ENCODE results near the gene ADSS1. TPM values are rescaled to one million over a fixed set of nuclear protein-coding genes. Genes with fewer than 3 reads are reported as not detected.

ADSS1 gene
- total RNA-seq (10 to 100 TPM in 1 of 7 donors, 1 to 10 TPM in 6; 2.7 to 11.7 (median 8.3) TPM), polyA plus RNA-seq (1 to 10 TPM; 3.0 to 3.7 (median 3.2) TPM)
- long read RNA-seq, donor 1, partial matches to known transcripts: 0 of 2 reads
- long read RNA-seq, donor 1, other reads (novel, unspliced or antisense): 0 of 2 reads
- long read RNA-seq, donor 2, partial matches to known transcripts: 0 of 1 reads
- long read RNA-seq, donor 2, other reads (novel, unspliced or antisense): 0 of 1 reads

DNA sequence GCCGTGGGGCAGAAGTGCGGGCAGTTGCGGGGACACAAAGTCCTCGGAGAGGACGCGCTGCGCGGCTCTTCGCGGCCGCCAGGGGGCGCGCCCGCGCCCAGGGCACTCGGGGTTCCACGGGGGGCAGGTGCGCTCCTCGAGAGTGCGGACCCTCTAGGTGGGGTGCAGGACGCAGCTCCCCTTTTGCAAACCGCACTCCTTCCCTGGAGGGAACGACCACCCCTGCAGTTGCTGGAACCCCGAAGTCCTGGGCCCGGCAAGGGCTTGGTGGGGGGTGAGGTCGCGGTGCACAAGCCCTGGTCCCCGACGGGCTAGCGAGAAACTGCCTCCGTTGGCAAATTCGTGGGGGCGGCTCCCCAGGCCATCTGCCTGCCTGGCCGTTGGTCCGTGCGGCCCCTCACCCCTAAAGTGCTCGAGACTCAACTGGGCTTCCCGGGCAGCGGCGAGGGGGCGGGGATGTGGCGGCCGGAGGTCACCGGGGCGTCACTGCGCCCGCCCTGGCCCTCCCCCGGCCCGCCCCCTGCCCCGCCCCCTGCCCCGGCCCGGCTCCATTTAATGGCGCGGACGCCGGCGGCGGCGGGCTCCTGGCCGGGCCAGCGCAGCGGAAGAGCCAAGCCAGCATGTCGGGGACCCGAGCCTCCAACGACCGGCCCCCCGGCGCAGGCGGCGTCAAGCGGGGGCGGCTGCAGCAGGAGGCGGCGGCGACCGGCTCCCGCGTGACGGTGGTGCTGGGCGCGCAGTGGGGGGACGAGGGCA lies at the start of gene ADSS1:
Gene ADSS1, plus strand, starts transcription at position 579 of the 756 bp plus-strand sequence. Its CDS starts 42 bp downstream, at position 621.
- TF ChIP-seq POLR2AphosphoS5 (IDR thresholded peaks at IDR 0.05) (peak; percentile 6 to 76 (median 31)), CTCF (IDR thresholded peaks at IDR 0.05 in 8 of 11, conservative IDR thresholded peaks at IDR 0.05 in 3 of 11) (peak; percentile 75 to 99 (median 95)), POLR2A (IDR thresholded peaks at IDR 0.05) (no peak)
- peak; percentile 93 for DNase-seq
- Histone ChIP-seq H3K27ac (peak within 1 kb of the TSS in 5 of 8 donors; percentile 57 to 78 (median 68)), H3K9me3 (no peaks in the 10 kb centered on the region), H3K4me1 (peaks cover 5 to 43% (median 25%) of the 10 kb centered on the region in 6 donors), H3K27me3 (replicated peaks in 1 of 7) (peaks cover 0 to 11% (median 0%) of the 10 kb centered on the region in 7 donors), H3K36me3 (peaks cover 0 to 23% (median 8%) of the 10 kb centered on the region in 6 donors), H3K4me3 (peak within 1 kb of the TSS; percentile 57 to 97 (median 78))
- 0 to 1% (median 0%) methylated on average over 6 to 82 of the region's 82 CpGs for WGBS, 5 donors
- intact Hi-C loops (cut with DNase I; ENCODE audit: low total_unique reads): no loop called here

DNA sequence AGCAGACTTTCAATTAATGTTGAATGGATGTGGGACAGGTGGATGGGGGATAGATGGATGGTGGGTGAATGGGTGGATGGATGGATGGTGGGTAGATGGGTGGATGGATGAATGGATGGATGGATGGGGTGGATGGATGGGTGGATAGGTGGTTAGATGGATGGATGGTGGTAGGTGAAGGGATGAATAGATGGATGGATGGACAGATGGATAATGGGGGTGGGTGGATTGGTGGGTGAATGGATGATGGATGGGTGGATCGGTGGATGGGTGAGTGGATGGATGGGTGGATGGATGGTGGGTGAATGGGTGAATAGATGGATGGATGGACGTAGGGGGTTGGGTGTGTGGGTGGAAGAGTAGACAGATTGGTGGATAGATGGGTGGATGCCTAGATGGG lies 48.6 kb upstream of the ADSS1 start:
- peaks cover 0 to 9% (median 0%) of the 10 kb centered on the region in 7 donors for H3K27me3 ChIP-seq (replicated peaks in 1 of 7)
- DNase-seq: no peak
- no peak overlapping the region for H3K4me3 ChIP-seq
- WGBS, 5 donors: 92 to 98% (median 93%) methylated on average over 2 of the region's 2 CpGs
- H3K4me1 ChIP-seq: peaks cover 16 to 42% (median 32%) of the 10 kb centered on the region in 6 donors
- H3K36me3 ChIP-seq: no peaks in the 10 kb centered on the region
- no peak overlapping the region for H3K27ac ChIP-seq
- TF ChIP-seq POLR2AphosphoS5 (IDR thresholded peaks at IDR 0.05): no peak
- no peak for TF ChIP-seq POLR2A (IDR thresholded peaks at IDR 0.05)
- TF ChIP-seq CTCF (IDR thresholded peaks at IDR 0.05 in 8 of 11, conservative IDR thresholded peaks at IDR 0.05 in 3 of 11): no peak
- H3K9me3 ChIP-seq: no peaks in the 10 kb centered on the region
- intact Hi-C loops (cut with DNase I; ENCODE audit: low total_unique reads): no loop called here

DNA sequence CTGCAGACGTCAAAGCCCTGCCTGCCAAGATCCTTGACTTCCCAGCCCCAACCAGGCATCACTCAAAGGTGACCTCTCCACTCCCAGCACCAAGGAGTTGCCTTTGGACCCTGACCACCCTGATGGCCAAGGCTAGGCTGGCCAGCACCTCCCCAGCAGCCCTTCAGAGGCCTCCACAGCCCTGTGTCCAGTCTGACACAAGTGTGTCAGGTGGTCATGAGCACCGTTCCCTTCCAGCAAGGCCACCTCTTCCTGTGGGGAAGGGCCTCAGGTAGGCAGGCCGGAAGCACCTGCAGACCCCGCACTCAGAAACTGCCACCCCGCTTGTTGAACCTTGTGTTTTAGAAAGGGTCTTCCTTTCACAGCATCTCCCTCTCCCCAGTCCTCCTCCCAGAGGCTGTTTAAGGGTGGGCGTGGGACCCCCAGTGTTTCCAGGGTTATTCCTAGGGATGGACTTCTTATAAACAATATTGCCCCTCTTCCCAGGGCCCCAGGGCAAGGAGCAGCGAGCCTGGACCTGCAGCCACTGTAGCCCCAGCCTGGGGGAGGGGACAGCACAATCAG lies 47.8 kb upstream of the ADSS1 start:
- peak; percentile 72 for DNase-seq
- Histone ChIP-seq H3K36me3 (no peaks in the 10 kb centered on the region), H3K9me3 (no peaks in the 10 kb centered on the region), H3K4me1 (peaks cover 23 to 50% (median 39%) of the 10 kb centered on the region in 6 donors), H3K4me3 (no peak overlapping the region), H3K27ac (peak overlapping the region in 1 of 8 donors; percentile 89), H3K27me3 (replicated peaks in 1 of 7) (peaks cover 0 to 9% (median 0%) of the 10 kb centered on the region in 7 donors)
- TF ChIP-seq CTCF (IDR thresholded peaks at IDR 0.05 in 8 of 11, conservative IDR thresholded peaks at IDR 0.05 in 3 of 11) (no peak), POLR2AphosphoS5 (IDR thresholded peaks at IDR 0.05) (no peak), POLR2A (IDR thresholded peaks at IDR 0.05) (no peak)
- whole genome bisulfite sequencing, 5 donors: 85 to 91% (median 90%) methylated on average over 5 to 7 of the region's 7 CpGs
- intact Hi-C loops (cut with DNase I; ENCODE audit: low total_unique reads): no loop called here
